ENCODE data around the gene OR2B3.

DNA sequence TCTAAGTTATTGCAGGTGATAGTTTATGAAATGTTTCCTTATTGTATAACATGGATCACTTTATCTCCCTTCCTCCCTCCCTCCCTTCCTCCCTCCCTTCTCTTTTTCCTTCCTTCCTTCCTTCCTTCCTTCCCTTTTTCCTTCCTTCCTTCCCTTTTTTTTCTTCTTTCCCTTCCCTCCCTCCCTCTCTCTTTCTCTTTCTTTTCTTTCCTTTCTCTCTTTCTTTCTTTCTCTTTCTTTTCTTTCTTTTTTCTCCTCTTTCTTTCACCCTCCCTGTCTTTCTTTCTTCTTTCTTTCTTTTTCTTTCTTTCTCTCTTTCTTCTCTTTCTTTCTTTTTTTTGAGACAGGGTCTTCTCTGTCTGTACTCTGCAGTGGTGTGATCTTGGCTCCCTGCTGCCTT is 5.8 kb downstream of the OR2B3 start:
- TF ChIP-seq, protein P1, sequence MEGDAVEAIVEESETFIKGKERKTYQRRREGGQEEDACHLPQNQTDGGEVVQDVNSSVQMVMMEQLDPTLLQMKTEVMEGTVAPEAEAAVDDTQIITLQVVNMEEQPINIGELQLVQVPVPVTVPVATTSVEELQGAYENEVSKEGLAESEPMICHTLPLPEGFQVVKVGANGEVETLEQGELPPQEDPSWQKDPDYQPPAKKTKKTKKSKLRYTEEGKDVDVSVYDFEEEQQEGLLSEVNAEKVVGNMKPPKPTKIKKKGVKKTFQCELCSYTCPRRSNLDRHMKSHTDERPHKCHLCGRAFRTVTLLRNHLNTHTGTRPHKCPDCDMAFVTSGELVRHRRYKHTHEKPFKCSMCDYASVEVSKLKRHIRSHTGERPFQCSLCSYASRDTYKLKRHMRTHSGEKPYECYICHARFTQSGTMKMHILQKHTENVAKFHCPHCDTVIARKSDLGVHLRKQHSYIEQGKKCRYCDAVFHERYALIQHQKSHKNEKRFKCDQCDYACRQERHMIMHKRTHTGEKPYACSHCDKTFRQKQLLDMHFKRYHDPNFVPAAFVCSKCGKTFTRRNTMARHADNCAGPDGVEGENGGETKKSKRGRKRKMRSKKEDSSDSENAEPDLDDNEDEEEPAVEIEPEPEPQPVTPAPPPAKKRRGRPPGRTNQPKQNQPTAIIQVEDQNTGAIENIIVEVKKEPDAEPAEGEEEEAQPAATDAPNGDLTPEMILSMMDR (conservative IDR thresholded peaks at IDR 0.05): no peak
- TF ChIP-seq ZFX (IDR thresholded peaks at IDR 0.05): no peak
